ENCODE data around the gene TXNDC2.

TXNDC2 gene

DNA sequence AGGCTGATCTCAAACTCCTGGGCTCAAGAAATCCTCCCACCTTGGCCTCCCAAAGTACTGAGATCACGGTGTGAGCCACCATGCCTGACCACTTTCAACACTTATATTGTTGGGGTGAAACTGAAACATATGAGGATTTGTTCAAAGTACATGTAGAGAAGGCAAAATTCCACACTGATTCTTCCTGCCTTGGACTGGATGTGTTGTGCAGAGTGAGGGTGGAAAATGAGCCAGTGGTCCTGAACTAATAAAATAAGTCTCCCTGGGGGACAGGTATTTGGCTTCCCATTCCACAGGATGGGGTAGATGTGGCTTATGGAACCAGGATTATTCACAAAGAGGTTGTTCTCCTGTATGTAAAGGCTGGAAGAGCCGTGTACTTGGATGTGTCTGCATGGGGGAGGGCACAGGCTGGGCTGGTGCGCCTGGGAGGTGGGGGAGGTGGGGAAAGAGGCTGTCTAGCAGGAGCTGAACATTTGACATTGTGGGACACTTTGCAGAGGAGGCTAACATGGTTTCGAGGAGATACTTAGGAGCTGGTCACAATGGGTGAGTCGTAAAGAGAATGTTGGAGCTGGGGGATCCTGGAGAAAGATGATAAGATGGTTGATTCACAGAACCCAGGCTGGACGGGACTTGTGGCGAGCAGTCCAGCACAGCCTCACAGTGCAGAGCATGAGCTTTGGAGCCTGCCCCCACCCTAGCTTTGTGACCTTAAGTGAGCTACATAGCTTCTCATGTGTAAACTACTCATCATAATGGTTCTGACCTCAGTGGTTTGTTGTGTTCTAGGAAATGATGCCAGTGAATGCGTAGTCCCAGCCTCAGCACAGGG lies at the start of gene TXNDC2:
TSS of gene TXNDC2 (plus strand) at position 804 of the 835 bp plus-strand sequence. CDS start 708 bp downstream, outside the sequence.
- H3K4me3 ChIP-seq (ENCODE audit: low read depth, low read length) = no peak within 1 kb of the TSS
- no peaks in the 10 kb centered on the region for H3K36me3 ChIP-seq (ENCODE audit: control insufficient read depth, insufficient read depth, low read length)
- no peak within 1 kb of the TSS for H3K9ac ChIP-seq (ENCODE audit: low read depth, low read length)
- H3K4me1 ChIP-seq (ENCODE audit: control insufficient read depth, insufficient read depth, low read length) = no peaks in the 10 kb centered on the region
- H3K27me3 ChIP-seq (ENCODE audit: control insufficient read depth, insufficient read depth, low read length) = no peaks in the 10 kb centered on the region
- H3K9me3 ChIP-seq (ENCODE audit: control insufficient read depth, insufficient read depth, low read length) = no peaks in the 10 kb centered on the region

DNA sequence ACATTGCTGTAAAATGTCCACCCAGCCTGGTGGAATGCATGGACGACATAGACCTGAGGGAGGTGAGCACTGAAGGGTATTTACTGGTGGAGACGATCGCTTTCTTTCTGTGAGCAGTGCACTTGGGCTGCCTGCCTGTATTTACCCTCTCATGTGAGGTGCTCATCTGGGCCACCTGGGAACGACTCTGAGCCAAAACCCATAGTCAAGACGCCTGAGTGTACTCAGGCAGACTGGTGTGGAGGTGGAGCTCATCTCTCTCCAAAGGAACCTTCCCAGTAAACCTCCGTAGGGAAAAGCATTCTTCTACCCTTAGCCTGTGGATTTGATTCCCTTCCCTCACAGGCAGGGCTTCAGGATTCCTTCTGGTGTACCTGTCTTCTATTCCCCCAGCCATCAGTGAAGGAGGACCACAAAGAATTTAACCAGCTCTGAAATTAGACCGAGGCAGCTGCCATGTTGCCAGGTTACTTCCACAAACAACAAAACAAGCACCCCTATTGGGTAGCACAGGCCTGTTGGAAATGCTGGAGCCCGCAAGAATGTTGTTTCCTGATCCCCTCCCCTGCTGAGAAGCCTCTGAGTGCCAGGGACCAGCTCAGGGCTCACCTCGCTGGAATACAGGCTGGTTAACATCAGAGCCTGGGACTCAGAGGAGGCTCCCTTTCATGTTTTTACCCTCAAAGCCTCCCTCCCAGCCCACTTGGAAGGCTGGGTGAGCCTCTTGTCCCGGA lies 47.5 kb upstream of the TXNDC2 start:
- H3K4me3 ChIP-seq (ENCODE audit: low read depth, low read length) = no peak overlapping the region
- no peaks in the 10 kb centered on the region for H3K27me3 ChIP-seq (ENCODE audit: control insufficient read depth, insufficient read depth, low read length)
- H3K36me3 ChIP-seq (ENCODE audit: control insufficient read depth, insufficient read depth, low read length) = no peaks in the 10 kb centered on the region
- peaks cover 20% of the 10 kb centered on the region for H3K4me1 ChIP-seq (ENCODE audit: control insufficient read depth, insufficient read depth, low read length)
- H3K9ac ChIP-seq (ENCODE audit: low read depth, low read length) = no peak overlapping the region
- no peaks in the 10 kb centered on the region for H3K9me3 ChIP-seq (ENCODE audit: control insufficient read depth, insufficient read depth, low read length)

DNA sequence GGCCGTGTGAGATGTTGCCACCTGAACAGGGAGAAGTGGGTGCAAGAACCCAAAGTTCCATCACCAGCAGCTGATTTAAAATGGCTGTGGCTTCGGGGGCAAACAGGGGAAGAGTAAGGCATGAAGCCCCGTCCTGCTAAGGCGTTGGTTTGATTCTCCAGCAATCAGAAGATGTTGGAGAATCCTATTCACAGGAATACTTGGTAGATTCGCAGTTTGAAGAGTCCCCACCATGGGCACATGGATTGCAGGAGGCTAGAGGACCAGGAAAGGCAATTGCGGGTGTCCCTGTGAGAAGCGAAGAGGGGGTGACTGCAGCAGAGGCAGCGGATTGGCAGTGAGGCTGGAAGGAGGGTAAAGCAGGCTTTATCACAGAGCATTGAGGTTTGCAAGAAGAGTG lies 46.6 kb upstream of the TXNDC2 start:
- no peak overlapping the region for H3K4me3 ChIP-seq (ENCODE audit: low read depth, low read length)
- peaks cover 22% of the 10 kb centered on the region for H3K4me1 ChIP-seq (ENCODE audit: control insufficient read depth, insufficient read depth, low read length)
- H3K9ac ChIP-seq (ENCODE audit: low read depth, low read length) = no peak overlapping the region
- H3K9me3 ChIP-seq (ENCODE audit: control insufficient read depth, insufficient read depth, low read length) = no peaks in the 10 kb centered on the region
- H3K36me3 ChIP-seq (ENCODE audit: control insufficient read depth, insufficient read depth, low read length) = no peaks in the 10 kb centered on the region
- no peaks in the 10 kb centered on the region for H3K27me3 ChIP-seq (ENCODE audit: control insufficient read depth, insufficient read depth, low read length)

DNA sequence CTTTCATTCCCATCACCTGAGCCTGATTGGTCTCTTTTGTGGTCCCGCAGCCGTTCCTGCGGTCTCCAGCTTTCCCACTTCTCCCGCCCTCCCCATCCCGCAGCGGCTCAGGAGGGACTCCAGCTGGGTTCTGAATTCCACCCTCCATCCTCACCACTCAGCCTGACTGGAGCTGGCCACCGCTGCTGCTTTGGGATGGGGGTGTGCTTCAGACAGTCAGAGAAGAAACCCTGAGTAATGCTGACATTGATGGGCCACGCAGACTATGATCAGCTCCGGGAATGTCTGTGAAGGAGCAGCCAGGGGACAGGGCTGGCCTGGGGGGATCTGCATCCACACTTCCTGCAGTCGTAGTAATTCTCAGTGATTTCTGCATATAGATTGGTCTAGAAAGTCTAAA lies 45.9 kb upstream of the TXNDC2 start:
- Histone ChIP-seq H3K9ac (ENCODE audit: low read depth, low read length) (no peak overlapping the region), H3K27me3 (ENCODE audit: control insufficient read depth, insufficient read depth, low read length) (no peaks in the 10 kb centered on the region), H3K4me1 (ENCODE audit: control insufficient read depth, insufficient read depth, low read length) (peaks cover 22% of the 10 kb centered on the region), H3K36me3 (ENCODE audit: control insufficient read depth, insufficient read depth, low read length) (no peaks in the 10 kb centered on the region), H3K4me3 (ENCODE audit: low read depth, low read length) (no peak overlapping the region), H3K9me3 (ENCODE audit: control insufficient read depth, insufficient read depth, low read length) (no peaks in the 10 kb centered on the region)

DNA sequence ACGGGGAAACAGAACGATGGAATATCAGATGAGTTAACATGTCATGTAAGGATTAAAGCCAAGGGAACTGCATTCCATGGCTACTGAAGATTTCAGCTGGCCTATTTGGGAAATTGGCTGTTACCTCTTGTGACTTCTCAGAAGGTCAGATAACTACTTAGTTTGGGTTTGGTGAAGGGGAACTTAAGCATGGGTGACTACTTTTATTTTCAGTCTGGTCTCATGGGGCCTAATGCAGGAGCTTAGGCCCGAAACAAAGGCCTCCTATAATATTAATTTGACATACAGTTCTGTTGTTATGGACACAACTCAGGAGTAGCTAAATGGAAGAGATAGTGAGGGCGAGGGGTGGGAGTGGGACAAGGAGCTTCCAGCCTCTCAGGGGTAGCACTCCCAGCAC lies 44.0 kb upstream of the TXNDC2 start:
- no peak overlapping the region for H3K4me3 ChIP-seq (ENCODE audit: low read depth, low read length)
- H3K9ac ChIP-seq (ENCODE audit: low read depth, low read length) = no peak overlapping the region
- H3K9me3 ChIP-seq (ENCODE audit: control insufficient read depth, insufficient read depth, low read length) = no peaks in the 10 kb centered on the region
- peaks cover 12% of the 10 kb centered on the region for H3K4me1 ChIP-seq (ENCODE audit: control insufficient read depth, insufficient read depth, low read length)
- no peaks in the 10 kb centered on the region for H3K36me3 ChIP-seq (ENCODE audit: control insufficient read depth, insufficient read depth, low read length)
- H3K27me3 ChIP-seq (ENCODE audit: control insufficient read depth, insufficient read depth, low read length) = no peaks in the 10 kb centered on the region

DNA sequence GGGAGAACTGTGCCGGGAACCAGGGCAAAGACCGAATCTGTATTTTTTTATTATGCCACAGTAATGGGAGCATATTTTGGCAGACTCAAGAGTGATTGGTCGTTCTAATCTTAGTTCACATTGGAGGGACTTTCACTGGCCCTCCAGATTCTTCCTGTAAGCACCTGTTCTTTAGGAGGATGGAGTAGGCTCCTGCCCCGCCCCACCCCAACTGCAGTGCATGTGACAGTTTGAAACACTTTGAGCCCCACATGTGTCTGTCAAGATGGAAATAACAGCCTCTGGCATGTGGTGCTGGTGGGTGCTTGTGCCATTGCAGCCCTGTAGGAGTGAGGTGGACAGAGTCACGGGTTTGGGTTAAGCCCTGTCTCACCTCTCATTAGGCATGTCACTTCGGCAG lies 43.3 kb upstream of the TXNDC2 start:
- no peaks in the 10 kb centered on the region for H3K9me3 ChIP-seq (ENCODE audit: control insufficient read depth, insufficient read depth, low read length)
- no peak overlapping the region for H3K9ac ChIP-seq (ENCODE audit: low read depth, low read length)
- no peaks in the 10 kb centered on the region for H3K36me3 ChIP-seq (ENCODE audit: control insufficient read depth, insufficient read depth, low read length)
- peaks cover 12% of the 10 kb centered on the region for H3K4me1 ChIP-seq (ENCODE audit: control insufficient read depth, insufficient read depth, low read length)
- no peak overlapping the region for H3K4me3 ChIP-seq (ENCODE audit: low read depth, low read length)
- no peaks in the 10 kb centered on the region for H3K27me3 ChIP-seq (ENCODE audit: control insufficient read depth, insufficient read depth, low read length)

DNA sequence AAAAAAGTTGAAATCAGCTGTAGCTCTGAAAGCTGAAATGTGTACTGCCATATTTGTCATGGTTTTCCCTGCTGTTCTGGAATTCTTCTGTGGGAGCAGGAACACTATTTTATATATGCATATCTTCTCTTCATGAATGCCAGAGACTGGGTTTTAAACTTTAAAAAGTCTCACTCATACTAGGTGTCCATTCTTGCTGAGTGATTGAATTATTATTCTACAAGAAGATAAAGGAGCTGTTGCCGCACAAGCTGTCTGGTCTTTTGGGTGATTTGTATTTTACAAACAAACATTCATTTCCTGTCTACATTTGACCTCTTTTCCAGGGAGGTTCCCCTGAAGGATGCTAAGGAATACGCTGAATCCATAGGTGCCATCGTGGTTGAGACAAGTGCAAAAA lies 40.5 kb upstream of the TXNDC2 start:
- Histone ChIP-seq H3K9ac (ENCODE audit: low read depth, low read length) (no peak overlapping the region), H3K36me3 (ENCODE audit: control insufficient read depth, insufficient read depth, low read length) (no peaks in the 10 kb centered on the region), H3K9me3 (ENCODE audit: control insufficient read depth, insufficient read depth, low read length) (no peaks in the 10 kb centered on the region), H3K4me1 (ENCODE audit: control insufficient read depth, insufficient read depth, low read length) (peaks cover 6% of the 10 kb centered on the region), H3K4me3 (ENCODE audit: low read depth, low read length) (no peak overlapping the region), H3K27me3 (ENCODE audit: control insufficient read depth, insufficient read depth, low read length) (no peaks in the 10 kb centered on the region)

DNA sequence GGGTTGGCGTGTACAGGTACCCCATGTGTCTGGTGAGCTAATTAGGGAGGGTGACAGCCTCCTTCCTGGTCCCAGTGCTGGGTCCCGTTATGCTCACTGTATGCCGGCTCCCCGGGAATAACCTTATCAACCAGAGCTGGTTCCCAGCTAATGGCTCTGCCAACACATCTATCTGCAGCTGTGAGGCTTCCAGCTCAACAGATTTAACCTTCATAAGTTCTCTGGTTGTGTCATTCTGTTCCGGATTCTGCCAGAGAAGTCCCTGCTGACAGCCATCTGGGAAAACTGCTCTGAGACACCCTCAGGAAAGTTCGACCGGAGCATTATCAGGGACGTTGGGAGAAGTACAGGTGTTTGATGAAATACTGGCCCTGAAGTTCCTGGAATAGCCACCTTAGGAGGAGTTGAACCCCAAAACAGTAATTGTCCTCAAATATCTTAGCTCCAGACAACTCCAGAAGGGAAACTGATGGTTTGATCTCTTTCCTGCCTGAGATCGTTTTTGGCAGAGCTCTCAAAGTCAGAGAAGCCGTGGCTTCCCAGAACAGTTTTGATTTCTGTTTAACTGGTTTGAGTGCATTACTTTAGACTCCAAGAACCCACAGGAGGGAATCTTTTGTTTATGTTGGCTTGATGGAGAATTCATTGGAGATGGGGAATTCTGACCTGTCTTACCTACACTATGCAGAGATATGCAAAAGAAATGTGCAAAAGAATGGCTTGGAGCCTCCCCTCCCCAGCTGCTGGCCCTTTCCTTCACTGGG lies 39.4 kb upstream of the TXNDC2 start:
- Histone ChIP-seq H3K36me3 (ENCODE audit: control insufficient read depth, insufficient read depth, low read length) (no peaks in the 10 kb centered on the region), H3K27me3 (ENCODE audit: control insufficient read depth, insufficient read depth, low read length) (no peaks in the 10 kb centered on the region), H3K9ac (ENCODE audit: low read depth, low read length) (no peak overlapping the region), H3K4me1 (ENCODE audit: control insufficient read depth, insufficient read depth, low read length) (peaks cover 6% of the 10 kb centered on the region), H3K4me3 (ENCODE audit: low read depth, low read length) (no peak overlapping the region), H3K9me3 (ENCODE audit: control insufficient read depth, insufficient read depth, low read length) (no peaks in the 10 kb centered on the region)

DNA sequence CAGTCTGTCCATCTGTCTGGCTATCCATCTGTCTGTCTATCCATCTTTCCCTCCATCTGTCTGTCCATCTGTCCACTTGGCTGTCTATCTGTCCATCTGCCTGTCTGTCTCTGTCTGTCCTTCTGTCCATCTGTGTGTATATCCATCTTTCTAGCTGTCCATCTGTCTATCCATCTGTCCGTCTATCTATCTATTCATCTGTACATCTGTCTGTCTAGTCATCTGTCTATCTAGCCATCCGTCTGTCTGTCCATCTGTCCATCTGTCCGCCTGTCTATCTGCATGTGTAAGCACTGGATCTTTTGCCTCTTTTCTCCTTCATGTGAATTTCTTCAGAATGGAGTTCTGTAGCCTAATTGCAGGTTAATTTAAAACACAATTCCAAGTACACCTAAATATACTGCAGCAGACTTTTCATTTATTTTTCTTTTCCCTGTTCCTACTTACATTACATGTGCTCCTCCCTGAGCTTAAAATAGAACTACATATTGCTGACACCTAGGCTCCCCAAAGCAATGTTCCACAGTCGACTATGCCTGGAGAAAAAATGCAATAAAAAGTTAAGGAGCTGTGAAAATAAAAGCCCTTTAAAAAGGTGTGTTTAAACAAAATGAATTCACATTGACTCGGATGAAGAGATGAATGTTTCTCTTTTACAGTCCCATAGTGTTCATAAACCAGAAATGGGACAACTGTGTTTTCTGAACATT lies 37.4 kb upstream of the TXNDC2 start:
- Histone ChIP-seq H3K9me3 (ENCODE audit: control insufficient read depth, insufficient read depth, low read length) (no peaks in the 10 kb centered on the region), H3K4me1 (ENCODE audit: control insufficient read depth, insufficient read depth, low read length) (peaks cover 6% of the 10 kb centered on the region), H3K4me3 (ENCODE audit: low read depth, low read length) (no peak overlapping the region), H3K36me3 (ENCODE audit: control insufficient read depth, insufficient read depth, low read length) (no peaks in the 10 kb centered on the region), H3K9ac (ENCODE audit: low read depth, low read length) (no peak overlapping the region), H3K27me3 (ENCODE audit: control insufficient read depth, insufficient read depth, low read length) (no peaks in the 10 kb centered on the region)

DNA sequence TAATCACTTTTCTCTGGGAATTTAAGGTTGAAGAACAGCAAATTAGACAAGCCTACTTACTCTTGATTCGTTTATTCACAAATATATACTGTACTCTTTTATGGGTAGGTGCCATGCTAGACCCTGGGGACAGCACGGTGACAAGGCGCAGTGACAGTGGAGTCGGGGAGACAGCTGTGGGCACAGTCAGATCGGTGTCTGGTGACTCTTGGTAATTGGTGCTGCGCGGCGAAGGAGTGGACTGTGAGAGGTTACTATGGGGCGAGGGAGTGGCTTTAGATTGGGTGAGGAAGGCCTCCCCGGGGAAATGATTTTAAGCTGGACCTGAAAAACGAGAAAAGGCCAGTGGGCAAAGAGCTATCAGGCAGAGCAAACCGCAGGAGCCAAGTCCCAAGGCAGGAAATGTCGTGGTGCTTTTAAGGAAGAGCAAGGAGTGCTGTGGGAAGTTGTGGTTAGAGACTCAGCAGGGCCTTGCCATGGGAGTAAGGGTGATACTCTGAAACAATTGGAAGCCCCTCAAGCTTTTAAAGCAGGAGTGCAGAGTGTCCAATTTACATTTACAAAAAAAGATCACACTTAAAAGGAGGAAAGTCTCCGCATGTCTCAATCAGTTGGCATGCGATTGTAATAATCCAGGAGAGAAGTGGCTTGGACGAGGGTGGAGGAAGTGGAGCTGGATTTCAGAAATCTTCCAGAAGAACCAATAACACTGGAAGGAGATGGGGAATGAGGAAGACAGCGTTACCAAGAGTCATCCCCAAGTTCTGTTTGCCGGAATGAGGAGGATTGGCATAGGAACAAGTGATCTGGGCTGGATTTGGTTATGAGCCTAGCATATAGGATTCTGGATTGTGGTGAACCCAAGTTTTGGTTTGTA lies 36.1 kb upstream of the TXNDC2 start:
- Histone ChIP-seq H3K27me3 (ENCODE audit: control insufficient read depth, insufficient read depth, low read length) (no peaks in the 10 kb centered on the region), H3K9ac (ENCODE audit: low read depth, low read length) (no peak overlapping the region), H3K9me3 (ENCODE audit: control insufficient read depth, insufficient read depth, low read length) (no peaks in the 10 kb centered on the region), H3K4me1 (ENCODE audit: control insufficient read depth, insufficient read depth, low read length) (no peaks in the 10 kb centered on the region), H3K36me3 (ENCODE audit: control insufficient read depth, insufficient read depth, low read length) (no peaks in the 10 kb centered on the region), H3K4me3 (ENCODE audit: low read depth, low read length) (no peak overlapping the region)

Data from iPS-15b (cell line).